Skeletal muscle satellite cell (primary cell): ENCODE data around the gene NECTIN1. TPM values are rescaled to one million over a fixed set of nuclear protein-coding genes. Genes with fewer than 3 reads are reported as not detected.

Experiments used
- H3K27me3 ChIP-seq: 2 replicates; pipeline ENCODE4 v1.7.0; 2013; ENCODE audit warnings: low read length; ENCODE audit not compliant: control insufficient read depth, insufficient read depth
- H3K36me3 ChIP-seq: 2 replicates; pipeline ENCODE4 v1.7.0; 2013; ENCODE audit warnings: mild to moderate bottlenecking, control low read depth, low read length; ENCODE audit not compliant: insufficient read depth
- H3K4me1 ChIP-seq: 2 replicates; pipeline ENCODE4 v1.7.0; 2013; ENCODE audit warnings: low read length; ENCODE audit not compliant: control insufficient read depth, insufficient read depth
- H3K4me2 ChIP-seq: 2 replicates; pipeline ENCODE4 v1.7.0; 2013; ENCODE audit warnings: mild to moderate bottlenecking, low read length
- H3K4me3 ChIP-seq: 2 replicates; pipeline ENCODE4 v1.7.0; 2013; ENCODE audit warnings: low read length
- H3K9ac ChIP-seq: 2 replicates; pipeline ENCODE4 v1.7.0; 2013; ENCODE audit warnings: mild to moderate bottlenecking, low read depth, low read length, moderate library complexity
- H3K9me3 ChIP-seq: replicated peaks from 2 replicates; pipeline ENCODE4 v1.7.0; 2013; ENCODE audit warnings: mild to moderate bottlenecking, control low read depth, low read length
- total RNA-seq: library from RNA; depleted of rRNA; stranded (reverse); fragments of >200 nt; gene quantifications from 2 replicates; pipeline ENCODE4 v1.2.3, GENCODE V29; 2012; rRNA removed

Gene NECTIN1
- 2.3 and 3.3 TPM in 2 replicates for total RNA-seq

GRCh38 chr11:119728651-119729580, at the start of gene NECTIN1:
TSS of gene NECTIN1 (minus strand) at chr11:119729200. CDS start at chr11:119728553, 647 bp downstream.
- Histone ChIP-seq H3K4me2 (peak within 1 kb of the TSS; percentile 99), H3K9ac (peak within 1 kb of the TSS; percentile 74), H3K27me3 (no peaks in the 10 kb centered on the region), H3K4me1 (peaks cover 25% of the 10 kb centered on the region), H3K36me3 (no peaks in the 10 kb centered on the region), H3K4me3 (peak within 1 kb of the TSS; percentile 97), H3K9me3 (no peaks in the 10 kb centered on the region)

GRCh38 chr11:119778391-119779194, 49.6 kb upstream of the NECTIN1 start:
- no peaks in the 10 kb centered on the region for H3K4me1 ChIP-seq
- H3K36me3 ChIP-seq: no peaks in the 10 kb centered on the region
- H3K27me3 ChIP-seq: peaks cover 37% of the 10 kb centered on the region
- no peak overlapping the region for H3K4me3 ChIP-seq
- H3K4me2 ChIP-seq: no peak overlapping the region
- no peaks in the 10 kb centered on the region for H3K9me3 ChIP-seq
- H3K9ac ChIP-seq: no peak overlapping the region

- Histone ChIP-seq H3K4me3 (no peak overlapping the region), H3K9ac (no peak overlapping the region), H3K4me1 (no peaks in the 10 kb centered on the region), H3K9me3 (no peaks in the 10 kb centered on the region), H3K36me3 (no peaks in the 10 kb centered on the region), H3K4me2 (no peak overlapping the region), H3K27me3 (peaks cover 37% of the 10 kb centered on the region)
Measured at GRCh38 chr11:119777940-119778339, 48.9 kb upstream of the NECTIN1 start.

GRCh38 chr11:119776651-119777050, 47.7 kb upstream of the NECTIN1 start:
- Histone ChIP-seq H3K27me3 (peaks cover 37% of the 10 kb centered on the region), H3K4me3 (no peak overlapping the region), H3K36me3 (no peaks in the 10 kb centered on the region), H3K9me3 (no peaks in the 10 kb centered on the region), H3K4me1 (no peaks in the 10 kb centered on the region), H3K9ac (no peak overlapping the region), H3K4me2 (no peak overlapping the region)

- Histone ChIP-seq H3K36me3 (no peaks in the 10 kb centered on the region), H3K4me2 (no peak overlapping the region), H3K4me1 (no peaks in the 10 kb centered on the region), H3K27me3 (peaks cover 37% of the 10 kb centered on the region), H3K4me3 (no peak overlapping the region), H3K9ac (no peak overlapping the region), H3K9me3 (no peaks in the 10 kb centered on the region)
Measured at GRCh38 chr11:119776031-119776636, 47.1 kb upstream of the NECTIN1 start.

GRCh38 chr11:119774172-119774763, 45.3 kb upstream of the NECTIN1 start:
- H3K9me3 ChIP-seq: no peaks in the 10 kb centered on the region
- no peaks in the 10 kb centered on the region for H3K36me3 ChIP-seq
- peaks cover 39% of the 10 kb centered on the region for H3K27me3 ChIP-seq
- H3K4me1 ChIP-seq: no peaks in the 10 kb centered on the region
- H3K4me2 ChIP-seq: no peak overlapping the region
- H3K4me3 ChIP-seq: no peak overlapping the region
- no peak overlapping the region for H3K9ac ChIP-seq

- Histone ChIP-seq H3K4me1 (no peaks in the 10 kb centered on the region), H3K27me3 (peaks cover 32% of the 10 kb centered on the region), H3K9ac (no peak overlapping the region), H3K36me3 (no peaks in the 10 kb centered on the region), H3K9me3 (no peaks in the 10 kb centered on the region), H3K4me2 (no peak overlapping the region), H3K4me3 (no peak overlapping the region)
Measured at GRCh38 chr11:119772641-119773415, 43.8 kb upstream of the NECTIN1 start.

GRCh38 chr11:119772076-119772475, 43.1 kb upstream of the NECTIN1 start:
- Histone ChIP-seq H3K4me3 (no peak overlapping the region), H3K4me1 (no peaks in the 10 kb centered on the region), H3K36me3 (no peaks in the 10 kb centered on the region), H3K27me3 (peaks cover 24% of the 10 kb centered on the region), H3K9ac (no peak overlapping the region), H3K4me2 (no peak overlapping the region), H3K9me3 (no peaks in the 10 kb centered on the region)

- Histone ChIP-seq H3K4me1 (no peaks in the 10 kb centered on the region), H3K4me2 (no peak overlapping the region), H3K9me3 (no peaks in the 10 kb centered on the region), H3K9ac (no peak overlapping the region), H3K36me3 (no peaks in the 10 kb centered on the region), H3K4me3 (no peak overlapping the region), H3K27me3 (peaks cover 18% of the 10 kb centered on the region)
Measured at GRCh38 chr11:119771172-119771770, 42.3 kb upstream of the NECTIN1 start.

- no peak overlapping the region for H3K4me3 ChIP-seq
- no peak overlapping the region for H3K4me2 ChIP-seq
- peaks cover 23% of the 10 kb centered on the region for H3K27me3 ChIP-seq
- no peaks in the 10 kb centered on the region for H3K9me3 ChIP-seq
- H3K9ac ChIP-seq: no peak overlapping the region
- H3K36me3 ChIP-seq: no peaks in the 10 kb centered on the region
- no peaks in the 10 kb centered on the region for H3K4me1 ChIP-seq
Measured at GRCh38 chr11:119765628-119766027, 36.6 kb upstream of the NECTIN1 start.
